ENCODE results near the gene CDX1. TPM values are rescaled to one million over a fixed set of nuclear protein-coding genes. Genes with fewer than 3 reads are reported as not detected.
A peak's percentile ranks its signal among the peaks of the same experiment; 100 is the strongest.

The CDX1 gene
- total and polyA plus RNA-seq, 2 experiments from 2014 or later = 43.3 to 54.6 TPM

GRCh38 chr5:150210644-150211043, 44.1 kb downstream of the CDX1 start:
- Histone ChIP-seq H3K27me3 (no peaks in the 10 kb centered on the region), H3K79me2 (no peaks in the 10 kb centered on the region), H4K20me1 (ENCODE audit: insufficient read depth, poor library complexity, severe bottlenecking) (no peaks in the 10 kb centered on the region), H3K36me3 (replicated peaks; ENCODE audit: insufficient read depth, low read depth) (no peaks in the 10 kb centered on the region), H3K9me3 (ENCODE audit: low read depth) (no peaks in the 10 kb centered on the region), H3K4me3 (no peak overlapping the region), H3K9me2 (replicated peaks; ENCODE audit: insufficient read depth) (no peaks in the 10 kb centered on the region), H2AFZ (no peak overlapping the region), H3K27ac (peak overlapping the region; percentile 65), H3K4me2 (no peak overlapping the region), H3K4me1 (ENCODE audit: insufficient read depth) (peaks cover 18% of the 10 kb centered on the region)
- 84% methylated on average over 6 of the region's 6 CpGs for WGBS (ENCODE audit: low lambda C conversion rate, missing lambda C conversion rate)
- no peak for TF ChIP-seq CTCF (IDR thresholded peaks at IDR 0.05; ENCODE audit: poor library complexity)
- TF ChIP-seq EZH2 (IDR thresholded peaks at IDR 0.05; ENCODE audit: borderline replicate concordance) = no peak
- TF ChIP-seq EZH2phosphoT487 (IDR thresholded peaks at IDR 0.05; ENCODE audit: low read depth, severe bottlenecking, unreplicated experiment) = no peak
- DNase-seq (ENCODE audit: low spot score) = no peak

GRCh38 chr5:150211156-150212030, 44.8 kb downstream of the CDX1 start:
- 76% methylated on average over 15 of the region's 15 CpGs for WGBS (ENCODE audit: low lambda C conversion rate, missing lambda C conversion rate)
- H3K4me1 ChIP-seq (ENCODE audit: insufficient read depth) = peaks cover 25% of the 10 kb centered on the region
- H3K9me2 ChIP-seq (replicated peaks; ENCODE audit: insufficient read depth) = no peaks in the 10 kb centered on the region
- DNase-seq (ENCODE audit: low spot score) = peak; percentile 39
- H3K27me3 ChIP-seq = no peaks in the 10 kb centered on the region
- H2AFZ ChIP-seq = no peak overlapping the region
- no peaks in the 10 kb centered on the region for H4K20me1 ChIP-seq (ENCODE audit: insufficient read depth, poor library complexity, severe bottlenecking)
- TF ChIP-seq EZH2 (IDR thresholded peaks at IDR 0.05; ENCODE audit: borderline replicate concordance) (no peak), EZH2phosphoT487 (IDR thresholded peaks at IDR 0.05; ENCODE audit: low read depth, severe bottlenecking, unreplicated experiment) (no peak), CTCF (IDR thresholded peaks at IDR 0.05; ENCODE audit: poor library complexity) (no peak)
- no peak overlapping the region for H3K4me2 ChIP-seq
- no peak overlapping the region for H3K4me3 ChIP-seq
- no peaks in the 10 kb centered on the region for H3K79me2 ChIP-seq
- peak overlapping the region; percentile 65 for H3K27ac ChIP-seq
- H3K36me3 ChIP-seq (replicated peaks; ENCODE audit: insufficient read depth, low read depth) = no peaks in the 10 kb centered on the region
- H3K9me3 ChIP-seq (ENCODE audit: low read depth) = no peaks in the 10 kb centered on the region

GRCh38 chr5:150213530-150213929, 47.0 kb downstream of the CDX1 start:
- Histone ChIP-seq H3K27ac (no peak overlapping the region), H3K4me2 (no peak overlapping the region), H3K36me3 (replicated peaks; ENCODE audit: insufficient read depth, low read depth) (no peaks in the 10 kb centered on the region), H3K4me3 (no peak overlapping the region), H3K9me2 (replicated peaks; ENCODE audit: insufficient read depth) (no peaks in the 10 kb centered on the region), H3K27me3 (no peaks in the 10 kb centered on the region), H4K20me1 (ENCODE audit: insufficient read depth, poor library complexity, severe bottlenecking) (no peaks in the 10 kb centered on the region), H3K79me2 (no peaks in the 10 kb centered on the region), H2AFZ (no peak overlapping the region), H3K4me1 (ENCODE audit: insufficient read depth) (peaks cover 42% of the 10 kb centered on the region), H3K9me3 (ENCODE audit: low read depth) (no peaks in the 10 kb centered on the region)
- no peak for DNase-seq (ENCODE audit: low spot score)
- TF ChIP-seq EZH2phosphoT487 (IDR thresholded peaks at IDR 0.05; ENCODE audit: low read depth, severe bottlenecking, unreplicated experiment) (no peak), EZH2 (IDR thresholded peaks at IDR 0.05; ENCODE audit: borderline replicate concordance) (no peak), CTCF (IDR thresholded peaks at IDR 0.05; ENCODE audit: poor library complexity) (no peak)
- WGBS (ENCODE audit: low lambda C conversion rate, missing lambda C conversion rate) = 77% methylated on average over 6 of the region's 6 CpGs

All from hepatocyte (in vitro differentiated cells).